Left ventricle myocardium inferior (tissue), 1 donor: Measurements from ENCODE around the gene TRIP12. TPM values are rescaled to one million over a fixed set of nuclear protein-coding genes. Genes with fewer than 3 reads are reported as not detected.

Experiments
- DNase-seq: peaks from one replicate; pipeline ENCODE4 v3.0.0-alpha.2; 2020
- H3K27ac ChIP-seq: fragments of 200-600 bp; replicated peaks from 2 replicates; pipeline ENCODE4 v1.8.0; 2021
- H3K27me3 ChIP-seq: fragments of 200-600 bp; 2 replicates; pipeline ENCODE4 v1.8.0; 2021; ENCODE audit warnings: low read depth
- H3K36me3 ChIP-seq: fragments of 200-600 bp; 2 replicates; pipeline ENCODE4 v1.8.0; 2021
- H3K4me1 ChIP-seq: fragments of 200-600 bp; 2 replicates; pipeline ENCODE4 v1.8.0; 2021
- H3K4me3 ChIP-seq: fragments of 200-600 bp; 2 replicates; pipeline ENCODE4 v1.8.0; 2021; ENCODE audit warnings: mild to moderate bottlenecking, moderate library complexity
- H3K9me3 ChIP-seq: fragments of 200-600 bp; replicated peaks from 2 replicates; pipeline ENCODE4 v1.8.0; 2021
- intact Hi-C: fragments of 100-400 bp; cut with micrococcal nuclease; formaldehyde crosslinking; loops from one replicate; pipeline ENCODE4 v1.11.0; 2022
- total RNA-seq: library from RNA; stranded (reverse); fragmentation: NEBNext Ultra II Directional; extraction: Animal tissue kit (Norgen Biotek cat#: 25700); gene quantifications from one replicate; pipeline ENCODE4 v1.2.1, GENCODE V29; 2021
- TF ChIP-seq, protein P1 (sequence below): fragments of 200-600 bp; IDR thresholded peaks from 2 replicates; pipeline ENCODE4 v1.8.0; 2021; ENCODE audit warnings: antibody characterized with exemption, mild to moderate bottlenecking, borderline replicate concordance
- donor health status: DM: no; HTN: yes; CAD: no; lungs with severe emphysema.

Gene TRIP12
- total RNA-seq, 1 donor from 2014 or later = 194 TPM

DNA sequence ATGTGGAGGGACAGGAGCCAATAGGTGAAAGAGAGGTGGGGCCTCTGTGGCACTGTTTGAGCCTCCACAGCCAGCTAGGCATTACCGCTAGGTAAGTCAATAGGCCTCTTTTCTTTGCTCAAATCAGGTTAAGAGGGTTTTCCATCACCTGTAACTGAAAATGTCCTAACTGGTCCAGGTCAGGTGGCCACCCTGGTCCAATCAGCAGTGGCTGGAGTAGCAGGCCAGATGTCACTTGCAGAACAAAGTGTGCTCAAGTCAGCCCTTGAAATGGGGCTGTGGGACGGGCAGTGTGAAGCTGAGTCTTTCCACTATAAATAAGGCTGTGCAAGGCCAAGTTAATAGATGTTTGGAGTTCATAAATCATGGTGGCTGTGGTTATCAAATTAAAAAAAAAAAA lies 21.4 kb upstream of the TRIP12 start:
- Histone ChIP-seq H3K27me3 (no peaks in the 10 kb centered on the region), H3K27ac (no peak overlapping the region), H3K4me3 (no peak overlapping the region), H3K36me3 (no peaks in the 10 kb centered on the region), H3K9me3 (no peaks in the 10 kb centered on the region), H3K4me1 (no peaks in the 10 kb centered on the region)
- TF ChIP-seq, protein P1, sequence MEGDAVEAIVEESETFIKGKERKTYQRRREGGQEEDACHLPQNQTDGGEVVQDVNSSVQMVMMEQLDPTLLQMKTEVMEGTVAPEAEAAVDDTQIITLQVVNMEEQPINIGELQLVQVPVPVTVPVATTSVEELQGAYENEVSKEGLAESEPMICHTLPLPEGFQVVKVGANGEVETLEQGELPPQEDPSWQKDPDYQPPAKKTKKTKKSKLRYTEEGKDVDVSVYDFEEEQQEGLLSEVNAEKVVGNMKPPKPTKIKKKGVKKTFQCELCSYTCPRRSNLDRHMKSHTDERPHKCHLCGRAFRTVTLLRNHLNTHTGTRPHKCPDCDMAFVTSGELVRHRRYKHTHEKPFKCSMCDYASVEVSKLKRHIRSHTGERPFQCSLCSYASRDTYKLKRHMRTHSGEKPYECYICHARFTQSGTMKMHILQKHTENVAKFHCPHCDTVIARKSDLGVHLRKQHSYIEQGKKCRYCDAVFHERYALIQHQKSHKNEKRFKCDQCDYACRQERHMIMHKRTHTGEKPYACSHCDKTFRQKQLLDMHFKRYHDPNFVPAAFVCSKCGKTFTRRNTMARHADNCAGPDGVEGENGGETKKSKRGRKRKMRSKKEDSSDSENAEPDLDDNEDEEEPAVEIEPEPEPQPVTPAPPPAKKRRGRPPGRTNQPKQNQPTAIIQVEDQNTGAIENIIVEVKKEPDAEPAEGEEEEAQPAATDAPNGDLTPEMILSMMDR = no peak
- intact Hi-C loops = no loop called here
- no peak for DNase-seq

DNA sequence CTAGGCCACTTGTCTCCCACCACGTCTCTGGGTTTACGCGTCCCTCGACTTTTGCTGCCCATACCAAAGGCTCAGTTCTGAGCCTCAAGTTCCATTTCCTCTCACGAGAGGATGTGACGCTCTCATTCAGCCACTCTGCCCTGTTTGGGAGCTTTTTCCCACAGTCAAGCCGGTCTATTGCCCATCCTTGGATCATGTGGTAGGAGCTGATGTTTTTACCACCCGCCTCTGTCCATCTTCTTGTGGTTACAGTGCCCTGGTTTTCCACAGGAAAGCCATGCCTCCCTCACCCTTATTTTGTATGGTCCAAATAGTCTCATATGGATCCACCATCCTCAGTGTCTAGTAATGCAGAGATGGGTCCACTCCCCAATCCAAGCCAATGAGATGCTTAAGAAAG lies 20.9 kb upstream of the TRIP12 start:
- H3K36me3 ChIP-seq = no peaks in the 10 kb centered on the region
- no peaks in the 10 kb centered on the region for H3K27me3 ChIP-seq
- intact Hi-C loops = no loop called here

DNA sequence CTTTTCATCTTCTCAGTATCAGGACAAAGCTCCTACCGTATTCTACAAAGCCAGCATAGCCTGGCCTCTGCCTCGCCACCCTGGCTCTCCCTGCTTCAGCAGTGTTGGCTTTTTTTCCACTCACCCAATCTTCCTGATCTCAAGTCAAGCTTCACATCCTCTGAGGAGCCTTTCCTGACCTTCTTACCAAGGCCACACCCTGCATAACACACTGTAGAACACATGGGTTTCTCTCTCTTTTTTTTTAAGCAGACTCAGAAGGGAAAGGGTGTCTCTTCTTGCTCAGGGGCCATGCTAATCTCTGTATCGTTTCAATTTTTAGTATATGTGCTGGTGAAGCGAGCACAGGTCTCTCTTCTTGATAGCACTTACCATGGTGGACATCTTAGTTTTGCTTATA lies 15.7 kb upstream of the TRIP12 start:
- Histone ChIP-seq H3K4me1 (no peaks in the 10 kb centered on the region), H3K4me3 (no peak overlapping the region), H3K27me3 (no peaks in the 10 kb centered on the region), H3K9me3 (no peaks in the 10 kb centered on the region), H3K27ac (no peak overlapping the region), H3K36me3 (no peaks in the 10 kb centered on the region)
- intact Hi-C loops = no loop called here
- no peak for DNase-seq
- TF ChIP-seq, protein P1 = no peak

More for the DNA sequence above, 20.9 kb upstream of the TRIP12 start:
- no peak for DNase-seq
- Histone ChIP-seq H3K4me1 (no peaks in the 10 kb centered on the region), H3K4me3 (no peak overlapping the region), H3K27ac (no peak overlapping the region), H3K9me3 (no peaks in the 10 kb centered on the region)
- TF ChIP-seq, protein P1 = no peak

DNA sequence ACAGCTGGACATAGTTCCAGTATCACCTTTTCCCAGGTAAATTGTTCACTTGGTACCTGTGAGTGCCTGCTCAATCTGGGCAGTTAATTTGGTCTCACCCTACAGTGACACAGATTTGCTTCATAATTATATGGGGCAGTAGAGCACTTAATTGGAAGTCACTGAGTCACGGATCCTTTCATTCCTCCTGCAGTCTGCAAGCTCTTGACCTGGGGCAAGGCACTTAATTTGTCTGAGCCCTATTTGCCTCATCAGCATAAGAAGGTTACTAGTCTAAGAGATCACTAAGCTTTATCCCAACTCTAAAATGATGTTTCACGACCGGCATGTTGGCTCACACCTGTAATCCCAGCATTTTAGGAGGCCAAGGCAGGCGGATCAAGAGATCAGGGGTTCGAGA lies 9.4 kb upstream of the TRIP12 start:
- intact Hi-C loops = no loop called here
- H3K27me3 ChIP-seq = no peaks in the 10 kb centered on the region
- no peak for DNase-seq
- H3K27ac ChIP-seq = no peak overlapping the region
- H3K9me3 ChIP-seq = no peaks in the 10 kb centered on the region
- H3K4me1 ChIP-seq = no peaks in the 10 kb centered on the region
- H3K4me3 ChIP-seq = no peak overlapping the region
- TF ChIP-seq, protein P1 = no peak
- no peaks in the 10 kb centered on the region for H3K36me3 ChIP-seq

DNA sequence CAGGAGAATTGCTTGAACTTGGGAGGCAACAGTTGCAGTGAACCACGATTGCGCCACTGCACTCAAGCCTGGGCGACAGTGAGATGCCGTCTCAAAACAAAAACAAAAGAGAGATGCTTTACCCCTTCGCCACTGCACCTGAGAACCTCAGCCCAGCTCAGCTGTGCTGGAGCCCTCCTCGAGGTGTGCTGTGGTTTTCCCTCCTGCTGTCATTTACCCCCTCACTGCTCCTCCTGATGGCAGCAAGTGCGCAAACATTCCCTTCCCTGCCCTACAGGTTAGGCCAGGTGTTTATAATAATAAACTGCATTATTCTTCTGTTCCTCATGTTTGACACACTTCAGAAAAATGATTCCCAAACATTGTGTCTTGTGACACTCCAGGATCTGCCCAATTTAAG lies 8.8 kb upstream of the TRIP12 start:
- H3K27ac ChIP-seq = no peak overlapping the region
- H3K4me3 ChIP-seq = no peak overlapping the region
- H3K4me1 ChIP-seq = no peaks in the 10 kb centered on the region
- H3K27me3 ChIP-seq = no peaks in the 10 kb centered on the region
- no peaks in the 10 kb centered on the region for H3K9me3 ChIP-seq
- H3K36me3 ChIP-seq = no peaks in the 10 kb centered on the region
- TF ChIP-seq, protein P1 = no peak
- intact Hi-C loops = no loop called here
- DNase-seq = no peak
